Fibroblast of lung (primary cell): ENCODE results near the gene R3HDM4. TPM values are rescaled to one million over a fixed set of nuclear protein-coding genes. Genes with fewer than 3 reads are reported as not detected.

Source experiments
- DNase-seq, 2 donors: peaks; one replicate each; pipeline versions ENCODE4 v3.0.0 to v3.0.0-alpha.2; 2010; ENCODE audit warnings: low read depth in 2 of 2
- H2AFZ ChIP-seq: 2 replicates; pipeline ENCODE4 v1.5.1; 2012; ENCODE audit warnings: low read length, control low read depth, inconsistent platforms
- H3K27ac ChIP-seq: 2 replicates; pipeline ENCODE4 v1.5.1; 2011; ENCODE audit warnings: low read length, control low read depth; ENCODE audit not compliant: insufficient read depth
- H3K27me3 ChIP-seq: 2 replicates; pipeline ENCODE4 v1.5.1; 2011; ENCODE audit warnings: mild to moderate bottlenecking, low read length; ENCODE audit not compliant: control insufficient read depth, insufficient read depth
- H3K36me3 ChIP-seq: 2 replicates; pipeline ENCODE4 v1.5.1; 2011; ENCODE audit warnings: low read length; ENCODE audit not compliant: control insufficient read depth, insufficient read depth
- H3K4me1 ChIP-seq: 2 replicates; pipeline ENCODE4 v1.5.1; 2011; ENCODE audit warnings: low read length; ENCODE audit not compliant: control insufficient read depth, insufficient read depth; ENCODE audit errors: extremely low read depth
- H3K4me2 ChIP-seq: 2 replicates; pipeline ENCODE4 v1.5.1; 2011; ENCODE audit warnings: low read length, control low read depth; ENCODE audit not compliant: insufficient read depth; ENCODE audit errors: extremely low read depth
- H3K4me3 ChIP-seq, 4 experiments: fragments of 200-600 bp in 1 of 4; sonication (generic) in 1 of 4; replicated peaks in 1 of 4; 2 replicates each; pipeline ENCODE4 v1.5.1; 2011 to 2016; ENCODE audit warnings: low read length in 4 of 4, low read depth in 3 of 4, mild to moderate bottlenecking in 3 of 4, control low read depth in 2 of 4, inconsistent platforms in 1 of 4, mixed read lengths in 1 of 4; ENCODE audit not compliant: insufficient read depth in 1 of 4; ENCODE audit errors: control extremely low read depth in 1 of 4
- H3K79me2 ChIP-seq: 2 replicates; pipeline ENCODE4 v1.5.1; 2012; ENCODE audit warnings: mild to moderate bottlenecking, low read length, inconsistent platforms; ENCODE audit not compliant: control insufficient read depth, insufficient read depth
- H3K9ac ChIP-seq: 2 replicates; pipeline ENCODE4 v1.5.1; 2011; ENCODE audit warnings: mild to moderate bottlenecking, low read length, control low read depth; ENCODE audit not compliant: insufficient read depth
- H3K9me3 ChIP-seq: 2 replicates; pipeline ENCODE4 v1.5.1; 2012; ENCODE audit warnings: low read depth, low read length; ENCODE audit not compliant: control insufficient read depth, insufficient read depth
- H4K20me1 ChIP-seq: 2 replicates; pipeline ENCODE4 v1.5.1; 2011; ENCODE audit warnings: low read length; ENCODE audit not compliant: control insufficient read depth, insufficient read depth; ENCODE audit errors: extremely low read depth
- EZH2 ChIP-seq: IDR thresholded peaks from 2 replicates; pipeline ENCODE4 v1.5.1; 2012; ENCODE audit warnings: low read length, control low read depth, mild to moderate bottlenecking; ENCODE audit errors: missing control alignments
- polyA plus RNA-seq, 2 donors: library from polyadenylated mRNA; depleted of rRNA in 1 of 2; stranded (reverse) in 1 of 2; unstranded in 1 of 2; fragments of >200 nt; gene quantifications; 2 replicates each; pipeline ENCODE4 v1.2.1, GENCODE V29; 2011 to 2012; ENCODE audit warnings: missing spikeins in 1 of 2
- total RNA-seq: library from RNA; depleted of rRNA; stranded (reverse); fragments of >200 nt; gene quantifications from 2 replicates; pipeline ENCODE4 v1.2.1, GENCODE V29; 2014
- TF ChIP-seq, protein P1 (sequence below), 2 donors: IDR thresholded peaks in 1 of 2; conservative IDR thresholded peaks in 1 of 2; 1 replicate in 1 of 2; 2 replicates in 1 of 2; pipeline ENCODE4 v1.5.1; 2011 to 2012; ENCODE audit warnings: low read length in 2 of 2, control low read depth in 1 of 2, inconsistent platforms in 1 of 2, low read depth in 1 of 2, mild to moderate bottlenecking in 1 of 2

Gene R3HDM4
- total and polyA plus RNA-seq, 2 donors (not counting 1 experiment from before 2014, with no cell fraction given), result 13.2 to 25.5 TPM

DNA sequence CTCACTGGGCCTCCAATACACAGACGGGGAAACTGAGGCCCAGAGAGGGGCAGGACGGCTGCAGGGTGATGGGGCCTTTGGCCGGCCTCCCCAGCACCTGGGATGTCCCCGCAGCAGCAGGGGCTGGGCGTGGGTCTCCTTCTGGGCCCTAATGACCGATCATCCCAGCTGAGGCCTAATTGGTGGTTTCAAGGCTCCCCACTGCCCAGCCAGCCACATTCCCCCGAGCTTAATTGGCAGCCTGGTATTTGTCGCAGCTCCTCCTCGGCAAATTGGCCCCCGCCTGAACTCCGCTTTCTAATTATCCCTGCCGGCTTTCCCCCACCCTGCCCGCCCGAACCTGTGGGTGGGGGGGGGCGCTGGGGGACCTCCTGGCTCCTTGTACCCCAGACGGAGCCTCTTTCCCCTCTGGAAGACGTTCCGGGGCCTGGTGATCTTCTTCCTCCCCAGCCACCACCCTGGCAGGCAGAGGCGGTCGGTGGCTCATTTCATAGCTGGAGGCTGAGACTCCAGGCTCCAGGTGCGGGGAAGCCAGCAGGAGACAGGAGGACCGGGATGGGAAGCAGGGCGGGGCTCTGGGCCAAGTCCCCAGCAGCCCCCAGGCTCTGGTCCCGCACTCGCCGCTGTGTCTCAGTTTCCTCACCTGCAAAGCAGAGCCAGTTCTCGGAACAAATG lies 43.9 kb upstream of the R3HDM4 start:
- no peak overlapping the region for H2AFZ ChIP-seq
- H3K79me2 ChIP-seq, result peaks cover 16% of the 10 kb centered on the region
- peak; percentile 21 to 65 for DNase-seq
- no peak overlapping the region for H3K27ac ChIP-seq
- H4K20me1 ChIP-seq, result no peaks in the 10 kb centered on the region
- H3K27me3 ChIP-seq, result no peaks in the 10 kb centered on the region
- TF ChIP-seq EZH2, result no peak
- TF ChIP-seq, protein P1, sequence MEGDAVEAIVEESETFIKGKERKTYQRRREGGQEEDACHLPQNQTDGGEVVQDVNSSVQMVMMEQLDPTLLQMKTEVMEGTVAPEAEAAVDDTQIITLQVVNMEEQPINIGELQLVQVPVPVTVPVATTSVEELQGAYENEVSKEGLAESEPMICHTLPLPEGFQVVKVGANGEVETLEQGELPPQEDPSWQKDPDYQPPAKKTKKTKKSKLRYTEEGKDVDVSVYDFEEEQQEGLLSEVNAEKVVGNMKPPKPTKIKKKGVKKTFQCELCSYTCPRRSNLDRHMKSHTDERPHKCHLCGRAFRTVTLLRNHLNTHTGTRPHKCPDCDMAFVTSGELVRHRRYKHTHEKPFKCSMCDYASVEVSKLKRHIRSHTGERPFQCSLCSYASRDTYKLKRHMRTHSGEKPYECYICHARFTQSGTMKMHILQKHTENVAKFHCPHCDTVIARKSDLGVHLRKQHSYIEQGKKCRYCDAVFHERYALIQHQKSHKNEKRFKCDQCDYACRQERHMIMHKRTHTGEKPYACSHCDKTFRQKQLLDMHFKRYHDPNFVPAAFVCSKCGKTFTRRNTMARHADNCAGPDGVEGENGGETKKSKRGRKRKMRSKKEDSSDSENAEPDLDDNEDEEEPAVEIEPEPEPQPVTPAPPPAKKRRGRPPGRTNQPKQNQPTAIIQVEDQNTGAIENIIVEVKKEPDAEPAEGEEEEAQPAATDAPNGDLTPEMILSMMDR (conservative IDR thresholded peaks at IDR 0.05 in 1 of 2, IDR thresholded peaks at IDR 0.05 in 1 of 2; ENCODE audit: low read depth in 1 of 2, low read length in 2 of 2), result no peak
- H3K36me3 ChIP-seq, result peaks cover under 1% of the 10 kb centered on the region
- H3K9me3 ChIP-seq, result no peaks in the 10 kb centered on the region
- H3K4me2 ChIP-seq, result no peak overlapping the region
- H3K4me1 ChIP-seq, result peaks cover 7% of the 10 kb centered on the region
- H3K9ac ChIP-seq, result no peak overlapping the region
- H3K4me3 ChIP-seq, result no peak overlapping the region

DNA sequence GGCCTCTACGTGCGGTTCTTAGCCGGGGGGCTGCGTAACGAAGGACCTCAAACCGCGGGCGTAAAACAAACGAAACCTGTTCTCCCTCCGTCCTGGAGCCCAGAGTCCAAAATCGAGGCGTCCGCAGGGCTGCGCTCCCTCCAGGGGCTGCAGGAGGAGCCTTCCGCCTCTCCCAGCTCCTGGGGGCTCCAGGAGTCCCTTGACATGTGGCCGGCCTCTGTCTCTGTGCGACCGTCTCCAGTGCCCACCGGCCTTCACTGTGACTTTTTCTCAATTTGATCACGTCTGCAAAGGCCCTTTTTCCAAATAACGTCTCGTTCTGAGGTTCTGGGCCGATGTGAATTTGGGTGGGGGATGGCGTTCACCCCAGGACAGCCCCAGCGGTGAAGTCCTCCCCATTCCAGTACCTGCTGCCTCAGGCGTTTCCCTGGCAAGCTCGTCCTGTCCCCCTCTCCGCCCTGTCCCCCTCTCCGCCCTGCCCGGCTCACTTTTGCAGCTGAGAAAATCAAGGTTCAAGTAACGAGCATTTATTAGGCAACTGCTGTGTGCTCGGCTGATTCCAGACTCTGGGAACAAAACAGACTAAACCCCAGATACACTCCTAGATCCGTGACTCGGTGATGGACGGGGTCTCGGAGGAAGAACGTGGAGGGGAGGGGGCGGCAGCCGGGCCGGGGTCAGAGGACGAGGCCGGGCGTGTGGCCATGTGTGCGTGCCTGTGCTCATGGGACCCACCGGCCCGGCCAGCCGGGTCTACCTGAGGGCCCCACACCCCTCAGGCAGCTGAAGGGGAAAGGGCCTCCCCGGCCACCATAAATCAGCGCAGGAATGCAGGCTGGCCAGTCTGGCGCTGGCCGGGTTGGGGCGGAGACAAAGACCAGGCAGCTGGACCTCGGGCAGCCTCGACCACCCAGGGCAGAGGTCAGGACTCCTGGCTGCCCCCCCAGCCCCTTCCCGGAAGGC lies 43.1 kb upstream of the R3HDM4 start:
- Histone ChIP-seq H3K9ac (no peak overlapping the region), H3K27me3 (no peaks in the 10 kb centered on the region), H2AFZ (no peak overlapping the region), H3K4me1 (peaks cover 6% of the 10 kb centered on the region), H3K4me3 (no peak overlapping the region), H3K27ac (no peak overlapping the region), H3K9me3 (no peaks in the 10 kb centered on the region), H3K79me2 (peaks cover 16% of the 10 kb centered on the region), H3K36me3 (no peaks in the 10 kb centered on the region), H3K4me2 (no peak overlapping the region), H4K20me1 (no peaks in the 10 kb centered on the region)
- no peak for DNase-seq
- TF ChIP-seq EZH2, result no peak
- TF ChIP-seq, protein P1 (conservative IDR thresholded peaks at IDR 0.05 in 1 of 2, IDR thresholded peaks at IDR 0.05 in 1 of 2; ENCODE audit: low read depth in 1 of 2, low read length in 2 of 2), result no peak
